A673 (cell line): ENCODE measurements around the gene ATP1A1. TPM values are rescaled to one million over a fixed set of nuclear protein-coding genes. Genes with fewer than 3 reads are reported as not detected.

ENCODE experiments used
- BruUV-seq: library from RNA; stranded (reverse); fragments of 400-500 nt; replicated peaks from 2 replicates; lab custom pipeline; 2021; lab: Mats Ljungman, UMichigan
- CTCF ChIA-PET: fragments of 300-600 bp; sonication (Branson Sonifier 250); formaldehyde crosslinking; loops from one replicate; lab custom pipeline; 2022; ENCODE audit warnings: antibody characterized with exemption; lab: Charles Lee
- POLR2A ChIA-PET: fragments of 300-600 bp; sonication (Branson Sonifier 250); formaldehyde crosslinking; loops from one replicate; lab custom pipeline; 2022; ENCODE audit warnings: antibody characterized with exemption; ENCODE audit not compliant: low non-redundant PET; lab: Charles Lee
- DNase-seq: peaks from one replicate; pipeline ENCODE4 v3.0.0-alpha.2; 2015; ENCODE audit warnings: low spot score
- H3K27ac ChIP-seq: fragments of 200-600 bp; sonication (generic); 2 replicates; pipeline ENCODE4 v1.5.1; 2016; ENCODE audit warnings: mixed run types, low read depth, mild to moderate bottlenecking, mixed read lengths, antibody characterized with exemption, low read length; ENCODE audit not compliant: poor library complexity, severe bottlenecking
- H3K27me3 ChIP-seq: fragments of 200-600 bp; sonication (generic); replicated peaks from 2 replicates; pipeline ENCODE4 v1.6.1; 2017; ENCODE audit warnings: mixed run types, low read depth, mild to moderate bottlenecking, mixed read lengths, antibody characterized with exemption, low read length; ENCODE audit not compliant: insufficient read depth, poor library complexity
- H3K36me3 ChIP-seq: fragments of 200-600 bp; sonication (generic); 2 replicates; pipeline ENCODE4 v1.6.1; 2016; ENCODE audit warnings: mixed run types, mild to moderate bottlenecking, mixed read lengths, antibody characterized with exemption, low read length; ENCODE audit not compliant: insufficient read depth, poor library complexity, severe bottlenecking
- H3K4me1 ChIP-seq: fragments of 200-600 bp; sonication (generic); 2 replicates; pipeline ENCODE4 v1.6.1; 2017; ENCODE audit warnings: mixed run types, mild to moderate bottlenecking, mixed read lengths, antibody characterized with exemption, low read length; ENCODE audit not compliant: insufficient read depth, poor library complexity, severe bottlenecking
- H3K4me3 ChIP-seq: fragments of 200-600 bp; sonication (generic); 2 replicates; pipeline ENCODE4 v1.5.1; 2016; ENCODE audit warnings: low read depth, mixed run types, mild to moderate bottlenecking, mixed read lengths, low read length; ENCODE audit not compliant: poor library complexity, severe bottlenecking
- H3K9me3 ChIP-seq: fragments of 200-600 bp; sonication (generic); 2 replicates; pipeline ENCODE4 v1.6.1; 2016; ENCODE audit warnings: mixed run types, low read depth, mild to moderate bottlenecking, mixed read lengths, antibody characterized with exemption, low read length; ENCODE audit not compliant: poor library complexity, severe bottlenecking
- EZH2 ChIP-seq: fragments of 200-600 bp; sonication (generic); IDR thresholded peaks from 2 replicates; pipeline ENCODE4 v1.6.1; 2017; ENCODE audit warnings: borderline replicate concordance, low read depth, mild to moderate bottlenecking, mixed read lengths, antibody characterized with exemption, low read length; ENCODE audit not compliant: poor library complexity, severe bottlenecking
- intact Hi-C: fragments of 100-400 bp; cut with micrococcal nuclease; formaldehyde crosslinking; loops from one replicate; pipeline ENCODE4 v1.10.0; 2022; ENCODE audit not compliant: unreplicated experiment
- total RNA-seq: library from RNA; stranded (reverse); gene quantifications from 2 replicates; pipeline ENCODE4 v1.2.3, GENCODE V29; 2021
- TF ChIP-seq, protein P1 (sequence below): fragments of 300-800, 200-600 bp; sonication (generic); conservative IDR thresholded peaks from 2 replicates; pipeline ENCODE4 v1.5.1; 2017; ENCODE audit warnings: low read depth, mild to moderate bottlenecking, antibody characterized with exemption, low read length, moderate library complexity, mixed read lengths

ATP1A1 gene
- total RNA-seq, 1 experiment from 2014 or later, result 1,420 TPM

DNA sequence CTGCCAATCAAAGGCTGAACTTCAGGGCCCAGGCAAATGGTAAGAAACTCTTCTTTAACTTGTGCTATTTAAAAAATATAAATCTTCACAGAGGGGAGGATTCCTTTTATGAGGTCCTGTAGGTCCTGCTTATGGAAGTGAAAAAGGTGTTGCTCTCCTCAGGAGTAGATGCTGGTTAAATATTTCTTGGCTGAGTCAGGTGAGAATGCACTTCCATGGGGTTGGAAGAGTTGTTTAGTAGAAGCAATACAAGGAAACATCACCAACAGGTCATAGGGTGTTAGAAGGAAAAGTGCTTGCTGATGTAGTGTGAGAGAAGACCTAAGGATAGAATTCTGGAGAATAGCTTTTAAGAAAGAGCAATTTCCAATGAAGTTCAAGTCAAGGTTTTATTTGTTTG lies 42.2 kb upstream of the ATP1A1 start:
- intact Hi-C loops, result no loop called here
- no TSS peak for BruUV-seq
- Histone ChIP-seq H3K4me1 (peaks cover 22% of the 10 kb centered on the region), H3K27me3 (no peaks in the 10 kb centered on the region), H3K4me3 (no peak overlapping the region), H3K27ac (no peak overlapping the region), H3K9me3 (no peaks in the 10 kb centered on the region), H3K36me3 (no peaks in the 10 kb centered on the region)
- ChIA-PET POLR2A (no interaction called here), CTCF (no interaction called here)
- DNase-seq, result no peak
- TF ChIP-seq EZH2, result no peak
- TF ChIP-seq, protein P1, sequence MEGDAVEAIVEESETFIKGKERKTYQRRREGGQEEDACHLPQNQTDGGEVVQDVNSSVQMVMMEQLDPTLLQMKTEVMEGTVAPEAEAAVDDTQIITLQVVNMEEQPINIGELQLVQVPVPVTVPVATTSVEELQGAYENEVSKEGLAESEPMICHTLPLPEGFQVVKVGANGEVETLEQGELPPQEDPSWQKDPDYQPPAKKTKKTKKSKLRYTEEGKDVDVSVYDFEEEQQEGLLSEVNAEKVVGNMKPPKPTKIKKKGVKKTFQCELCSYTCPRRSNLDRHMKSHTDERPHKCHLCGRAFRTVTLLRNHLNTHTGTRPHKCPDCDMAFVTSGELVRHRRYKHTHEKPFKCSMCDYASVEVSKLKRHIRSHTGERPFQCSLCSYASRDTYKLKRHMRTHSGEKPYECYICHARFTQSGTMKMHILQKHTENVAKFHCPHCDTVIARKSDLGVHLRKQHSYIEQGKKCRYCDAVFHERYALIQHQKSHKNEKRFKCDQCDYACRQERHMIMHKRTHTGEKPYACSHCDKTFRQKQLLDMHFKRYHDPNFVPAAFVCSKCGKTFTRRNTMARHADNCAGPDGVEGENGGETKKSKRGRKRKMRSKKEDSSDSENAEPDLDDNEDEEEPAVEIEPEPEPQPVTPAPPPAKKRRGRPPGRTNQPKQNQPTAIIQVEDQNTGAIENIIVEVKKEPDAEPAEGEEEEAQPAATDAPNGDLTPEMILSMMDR, result no peak

DNA sequence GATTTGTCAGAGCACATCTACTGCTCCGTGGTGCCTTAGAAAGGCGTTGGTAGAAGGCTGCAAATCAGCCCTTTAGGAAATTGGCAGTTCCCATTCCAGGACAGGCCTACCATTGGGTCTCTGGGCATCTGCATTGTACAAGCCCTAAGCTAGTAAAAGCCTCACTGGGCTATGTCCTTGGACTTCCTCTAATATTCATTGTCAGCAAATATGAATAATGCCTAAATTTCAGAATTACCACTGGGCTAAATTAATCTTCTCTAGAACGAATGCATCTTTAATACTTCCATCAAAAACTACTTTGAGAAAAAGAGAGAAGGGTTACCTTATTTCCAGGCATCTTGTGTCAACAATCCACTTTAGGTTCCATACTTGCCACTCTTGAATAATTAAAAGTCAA lies 41.5 kb upstream of the ATP1A1 start:
- Histone ChIP-seq H3K4me1 (peaks cover 22% of the 10 kb centered on the region), H3K27me3 (no peaks in the 10 kb centered on the region), H3K4me3 (no peak overlapping the region), H3K36me3 (no peaks in the 10 kb centered on the region), H3K27ac (no peak overlapping the region), H3K9me3 (no peaks in the 10 kb centered on the region)
- no peak for DNase-seq
- ChIA-PET POLR2A (no interaction called here), CTCF (no interaction called here)
- no TSS peak for BruUV-seq
- intact Hi-C loops, result no loop called here
- TF ChIP-seq, protein P1, result no peak
- no peak for TF ChIP-seq EZH2

DNA sequence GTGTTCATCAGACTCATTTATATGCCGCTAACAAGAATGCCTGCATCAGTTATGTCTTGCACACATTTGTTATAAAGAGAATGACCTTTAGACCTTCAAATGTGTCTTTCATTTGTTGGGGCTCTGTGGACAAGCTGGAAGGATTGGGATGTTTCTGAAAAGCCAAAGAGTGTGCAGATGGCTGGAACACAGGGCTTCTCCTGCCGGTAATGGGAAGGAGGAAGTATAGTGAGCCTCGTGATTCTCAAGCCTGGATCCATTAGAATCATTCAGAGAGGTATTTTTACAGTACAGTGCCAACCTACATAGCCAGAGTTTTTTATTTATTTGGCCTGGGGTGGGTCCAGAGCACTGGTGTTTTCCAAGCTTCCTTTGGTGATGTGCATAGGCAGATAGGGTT lies 40.6 kb upstream of the ATP1A1 start:
- Histone ChIP-seq H3K36me3 (no peaks in the 10 kb centered on the region), H3K27me3 (no peaks in the 10 kb centered on the region), H3K4me1 (peaks cover 22% of the 10 kb centered on the region), H3K27ac (no peak overlapping the region), H3K9me3 (no peaks in the 10 kb centered on the region), H3K4me3 (no peak overlapping the region)
- no peak for DNase-seq
- CTCF ChIA-PET, result interaction anchor here (0.6 kb wide), 1 partner anchor 38 kb away, joined by 11 read pairs; no protein-coding TSS in a partner anchor
- intact Hi-C loops, result no loop called here
- no TSS peak for BruUV-seq
- TF ChIP-seq, protein P1, result no peak
- no peak for TF ChIP-seq EZH2
- POLR2A ChIA-PET, result no interaction called here
